ENCODE measurements around the gene SLC25A33.
"Not testable (repeated sequence)": the region's sequence is repeated elsewhere in the genome, so short reads cannot be mapped to it uniquely, and the experiment has no call there.

SLC25A33 gene

DNA sequence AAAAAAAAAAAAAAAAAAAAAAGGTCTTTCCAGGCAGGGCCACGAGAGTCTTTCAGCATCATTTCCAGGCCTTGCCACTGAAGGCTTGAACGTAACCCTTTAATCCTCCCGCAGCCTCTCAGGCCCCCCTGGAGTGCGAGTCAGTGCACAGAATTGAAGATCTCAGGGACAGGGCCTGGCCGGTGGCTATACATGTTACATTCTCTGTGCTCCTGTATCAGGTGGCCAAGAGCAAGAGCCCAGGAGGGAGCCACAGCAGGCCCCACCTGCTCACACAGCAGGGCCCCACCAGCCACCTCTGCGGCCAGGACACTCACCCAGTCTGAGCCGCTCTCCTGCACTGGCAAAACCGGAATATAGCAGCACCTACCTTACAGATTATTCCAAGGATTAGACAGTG lies 34.1 kb upstream of the SLC25A33 start:
- TF ChIP-seq POLR2A (IDR thresholded peaks at IDR 0.05; ENCODE audit: low read depth, low read length), result no peak
- TF ChIP-seq TAF1 (IDR thresholded peaks at IDR 0.05; ENCODE audit: low read depth, low read length), result no peak
- TF ChIP-seq POU2F2 (IDR thresholded peaks at IDR 0.05; ENCODE audit: low read depth, low read length), result no peak
- TF ChIP-seq SPI1 (IDR thresholded peaks at IDR 0.05; ENCODE audit: low read depth, low read length), result no peak
- no peak for TF ChIP-seq PAX5 (IDR thresholded peaks at IDR 0.05; ENCODE audit: insufficient read depth, low read length, severe bottlenecking)
- TF ChIP-seq POLR2AphosphoS5 (IDR thresholded peaks at IDR 0.05; ENCODE audit: low read depth, low read length), result no peak
- no peak for FAIRE-seq
- no peak for DNase-seq (ENCODE audit: insufficient read length, low spot score)

DNA sequence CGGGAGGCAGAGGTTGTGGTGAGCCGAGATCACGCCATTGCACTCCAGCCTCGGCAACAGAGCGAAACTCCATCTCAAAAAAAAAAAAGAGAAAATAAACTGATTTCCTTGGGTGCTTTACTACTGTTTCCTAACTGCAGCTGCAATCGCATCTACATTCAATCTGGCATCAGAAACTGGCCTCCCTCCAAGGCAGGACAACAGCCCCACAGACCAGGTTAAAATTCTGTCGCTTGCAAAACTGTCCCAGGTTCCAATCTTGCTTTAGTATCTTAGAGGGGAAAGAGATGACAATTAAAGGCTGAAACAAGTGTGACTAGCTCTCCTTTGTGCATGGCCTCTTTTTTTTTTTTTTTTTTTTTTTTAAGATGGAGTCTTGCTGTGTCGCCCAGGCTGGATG lies 32.4 kb upstream of the SLC25A33 start:
- FAIRE-seq (no peak), DNase-seq (ENCODE audit: insufficient read length, low spot score) (no peak)
- TF ChIP-seq SPI1 (IDR thresholded peaks at IDR 0.05; ENCODE audit: low read depth, low read length) (no peak), PAX5 (IDR thresholded peaks at IDR 0.05; ENCODE audit: insufficient read depth, low read length, severe bottlenecking) (no peak), POLR2A (IDR thresholded peaks at IDR 0.05; ENCODE audit: low read depth, low read length) (no peak), TAF1 (IDR thresholded peaks at IDR 0.05; ENCODE audit: low read depth, low read length) (no peak), POLR2AphosphoS5 (IDR thresholded peaks at IDR 0.05; ENCODE audit: low read depth, low read length) (no peak), POU2F2 (IDR thresholded peaks at IDR 0.05; ENCODE audit: low read depth, low read length) (no peak)

DNA sequence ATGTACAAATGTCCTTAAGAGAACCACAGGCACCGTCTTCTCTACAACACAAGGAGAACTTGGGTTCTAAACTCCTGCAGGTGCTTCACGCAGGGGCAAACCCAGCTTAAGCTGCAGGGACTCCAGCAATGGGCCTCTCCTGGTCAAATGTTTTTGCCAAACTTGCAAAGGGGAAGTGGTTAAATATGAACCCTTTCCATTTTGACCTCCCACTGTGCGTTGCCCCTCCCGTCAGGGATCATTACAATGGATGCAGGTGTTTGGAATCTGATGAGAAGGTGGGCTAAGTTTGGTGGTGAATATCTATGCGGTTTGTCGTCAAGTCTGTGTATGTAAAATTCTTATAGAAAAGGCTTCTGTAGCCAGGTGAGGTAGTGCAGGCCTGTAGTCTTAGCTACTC lies 29.1 kb upstream of the SLC25A33 start:
- TF ChIP-seq POU2F2 (IDR thresholded peaks at IDR 0.05; ENCODE audit: low read depth, low read length) (no peak), SPI1 (IDR thresholded peaks at IDR 0.05; ENCODE audit: low read depth, low read length) (no peak), PAX5 (IDR thresholded peaks at IDR 0.05; ENCODE audit: insufficient read depth, low read length, severe bottlenecking) (no peak)
- DNase-seq (ENCODE audit: insufficient read length, low spot score) (no peak), FAIRE-seq (no peak)

DNA sequence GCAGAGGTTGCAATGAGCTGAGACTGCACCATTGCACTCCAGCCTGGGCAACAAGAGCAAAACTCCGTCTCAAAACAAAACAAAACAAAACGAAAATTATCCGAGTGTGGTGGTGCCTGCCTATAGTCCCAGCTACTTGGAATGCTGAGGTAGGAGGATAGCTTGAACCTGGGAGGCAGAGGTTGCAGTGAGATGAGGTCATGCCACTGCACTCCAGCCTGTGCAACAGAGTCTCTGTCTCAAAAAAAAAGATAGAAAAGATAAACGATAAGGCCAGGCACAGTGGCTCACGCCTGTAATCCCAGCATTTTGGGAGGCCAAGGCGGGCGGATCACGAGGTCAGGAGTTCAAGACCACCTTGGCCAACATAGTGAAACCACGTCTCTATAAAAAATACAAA lies 23.7 kb upstream of the SLC25A33 start:
- not testable (repeated sequence) for DNase-seq (ENCODE audit: insufficient read length, low spot score); FAIRE-seq

- TF ChIP-seq POLR2AphosphoS5 (IDR thresholded peaks at IDR 0.05; ENCODE audit: low read depth, low read length) (no peak), POU2F2 (IDR thresholded peaks at IDR 0.05; ENCODE audit: low read depth, low read length) (no peak)
- DNase-seq (ENCODE audit: insufficient read length, low spot score) (no peak), FAIRE-seq (no peak)
These were observed 20.7 kb upstream of the SLC25A33 start for GRCh38 chr1:9518454-9518998.

DNA sequence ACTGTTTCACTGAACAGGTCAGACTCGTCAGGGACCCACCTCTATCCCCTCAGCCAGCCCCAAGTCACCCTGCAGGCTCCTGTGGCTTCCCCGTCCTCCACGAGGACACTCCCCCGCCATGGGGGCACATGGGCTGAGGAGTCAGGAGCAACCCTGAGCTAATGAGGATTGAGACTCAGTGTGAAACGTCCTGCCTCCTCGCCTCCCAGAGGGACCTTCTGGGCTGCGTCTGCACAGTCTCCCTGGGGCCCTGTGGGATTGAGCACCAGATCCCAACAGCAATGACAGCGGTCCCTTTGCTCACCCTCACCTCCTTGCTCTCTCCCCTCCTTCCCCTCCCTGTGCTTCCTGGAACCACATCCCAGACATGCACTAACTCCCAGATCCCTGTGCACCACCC lies 18.9 kb upstream of the SLC25A33 start:
- no peak for DNase-seq (ENCODE audit: insufficient read length, low spot score)
- no peak for FAIRE-seq
- TF ChIP-seq PAX5 (IDR thresholded peaks at IDR 0.05; ENCODE audit: insufficient read depth, low read length, severe bottlenecking) (no peak), POU2F2 (IDR thresholded peaks at IDR 0.05; ENCODE audit: low read depth, low read length) (no peak), SPI1 (IDR thresholded peaks at IDR 0.05; ENCODE audit: low read depth, low read length) (no peak), TAF1 (IDR thresholded peaks at IDR 0.05; ENCODE audit: low read depth, low read length) (no peak), POLR2AphosphoS5 (IDR thresholded peaks at IDR 0.05; ENCODE audit: low read depth, low read length) (no peak), POLR2A (IDR thresholded peaks at IDR 0.05; ENCODE audit: low read depth, low read length) (no peak)

- no peak for TF ChIP-seq PAX5 (IDR thresholded peaks at IDR 0.05; ENCODE audit: insufficient read depth, low read length, severe bottlenecking)
- TF ChIP-seq POLR2A (IDR thresholded peaks at IDR 0.05; ENCODE audit: low read depth, low read length), result no peak
- TF ChIP-seq TAF1 (IDR thresholded peaks at IDR 0.05; ENCODE audit: low read depth, low read length), result no peak
- TF ChIP-seq POLR2AphosphoS5 (IDR thresholded peaks at IDR 0.05; ENCODE audit: low read depth, low read length), result no peak
- no peak for TF ChIP-seq POU2F2 (IDR thresholded peaks at IDR 0.05; ENCODE audit: low read depth, low read length)
- TF ChIP-seq SPI1 (IDR thresholded peaks at IDR 0.05; ENCODE audit: low read depth, low read length), result no peak
- DNase-seq (ENCODE audit: insufficient read length, low spot score) (peak; percentile 42), FAIRE-seq (peak; percentile 58)
These were observed 10.1 kb upstream of the SLC25A33 start for GRCh38 chr1:9529190-9529589.

- TF ChIP-seq POLR2AphosphoS5 (IDR thresholded peaks at IDR 0.05; ENCODE audit: low read depth, low read length) (no peak), TAF1 (IDR thresholded peaks at IDR 0.05; ENCODE audit: low read depth, low read length) (no peak), POLR2A (IDR thresholded peaks at IDR 0.05; ENCODE audit: low read depth, low read length) (no peak), SPI1 (IDR thresholded peaks at IDR 0.05; ENCODE audit: low read depth, low read length) (no peak), POU2F2 (IDR thresholded peaks at IDR 0.05; ENCODE audit: low read depth, low read length) (no peak), PAX5 (IDR thresholded peaks at IDR 0.05; ENCODE audit: insufficient read depth, low read length, severe bottlenecking) (no peak)
- no peak for DNase-seq (ENCODE audit: insufficient read length, low spot score)
- no peak for FAIRE-seq
These were observed 8.9 kb upstream of the SLC25A33 start for GRCh38 chr1:9530320-9530719.

GRCh38 chr1:9534953-9535352 lies 4.3 kb upstream of the SLC25A33 start:
- FAIRE-seq (no peak), DNase-seq (ENCODE audit: insufficient read length, low spot score) (no peak)
- TF ChIP-seq TAF1 (IDR thresholded peaks at IDR 0.05; ENCODE audit: low read depth, low read length) (no peak), POLR2AphosphoS5 (IDR thresholded peaks at IDR 0.05; ENCODE audit: low read depth, low read length) (no peak), SPI1 (IDR thresholded peaks at IDR 0.05; ENCODE audit: low read depth, low read length) (no peak), POU2F2 (IDR thresholded peaks at IDR 0.05; ENCODE audit: low read depth, low read length) (no peak), PAX5 (IDR thresholded peaks at IDR 0.05; ENCODE audit: insufficient read depth, low read length, severe bottlenecking) (no peak)

GRCh38 chr1:9536301-9536700 lies 3.0 kb upstream of the SLC25A33 start:
- DNase-seq (ENCODE audit: insufficient read length, low spot score), result no peak
- TF ChIP-seq POLR2AphosphoS5 (IDR thresholded peaks at IDR 0.05; ENCODE audit: low read depth, low read length) (no peak), TAF1 (IDR thresholded peaks at IDR 0.05; ENCODE audit: low read depth, low read length) (no peak), PAX5 (IDR thresholded peaks at IDR 0.05; ENCODE audit: insufficient read depth, low read length, severe bottlenecking) (no peak), POU2F2 (IDR thresholded peaks at IDR 0.05; ENCODE audit: low read depth, low read length) (no peak), SPI1 (IDR thresholded peaks at IDR 0.05; ENCODE audit: low read depth, low read length) (no peak), POLR2A (IDR thresholded peaks at IDR 0.05; ENCODE audit: low read depth, low read length) (no peak)
- no peak for FAIRE-seq

All from GM12891 (cell line).